ENCODE measurements around the gene PDSS2. TPM values are rescaled to one million over a fixed set of nuclear protein-coding genes. Genes with fewer than 3 reads are reported as not detected.

Gene PDSS2
- total and polyA plus RNA-seq, 2 of the 4 experiments (the other 2 are of a cell fraction) = 8.6 to 9.2 TPM

GRCh38 chr6:107114926-107115694 is 344.3 kb downstream of the PDSS2 start, which contains the start of gene BEND3 (continued):
- TF ChIP-seq, protein P1, sequence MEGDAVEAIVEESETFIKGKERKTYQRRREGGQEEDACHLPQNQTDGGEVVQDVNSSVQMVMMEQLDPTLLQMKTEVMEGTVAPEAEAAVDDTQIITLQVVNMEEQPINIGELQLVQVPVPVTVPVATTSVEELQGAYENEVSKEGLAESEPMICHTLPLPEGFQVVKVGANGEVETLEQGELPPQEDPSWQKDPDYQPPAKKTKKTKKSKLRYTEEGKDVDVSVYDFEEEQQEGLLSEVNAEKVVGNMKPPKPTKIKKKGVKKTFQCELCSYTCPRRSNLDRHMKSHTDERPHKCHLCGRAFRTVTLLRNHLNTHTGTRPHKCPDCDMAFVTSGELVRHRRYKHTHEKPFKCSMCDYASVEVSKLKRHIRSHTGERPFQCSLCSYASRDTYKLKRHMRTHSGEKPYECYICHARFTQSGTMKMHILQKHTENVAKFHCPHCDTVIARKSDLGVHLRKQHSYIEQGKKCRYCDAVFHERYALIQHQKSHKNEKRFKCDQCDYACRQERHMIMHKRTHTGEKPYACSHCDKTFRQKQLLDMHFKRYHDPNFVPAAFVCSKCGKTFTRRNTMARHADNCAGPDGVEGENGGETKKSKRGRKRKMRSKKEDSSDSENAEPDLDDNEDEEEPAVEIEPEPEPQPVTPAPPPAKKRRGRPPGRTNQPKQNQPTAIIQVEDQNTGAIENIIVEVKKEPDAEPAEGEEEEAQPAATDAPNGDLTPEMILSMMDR (conservative IDR thresholded peaks at IDR 0.05; ENCODE audit: low read depth, low read length) = no peak

Data from IMR-90 (cell line).